ENCODE data around the gene PDZD2. TPM values are rescaled to one million over a fixed set of nuclear protein-coding genes. Genes with fewer than 3 reads are reported as not detected.

The PDZD2 gene
- total RNA-seq = 10 to 100 TPM; 34.1 to 91.4 (median 51.0) TPM

- no peak for TF ChIP-seq CTCF (IDR thresholded peaks at IDR 0.05; ENCODE audit: low read depth)
These were observed at the start of gene PDZD2 for GRCh38 chr5:31638748-31639418. PDZD2 (plus strand) TSS chr5:31639131.

- no peak for TF ChIP-seq CTCF (IDR thresholded peaks at IDR 0.05; ENCODE audit: low read depth)
These were observed 45.3 kb upstream of the PDZD2 start for GRCh38 chr5:31593665-31594064.

GRCh38 chr5:31596354-31596753, 42.6 kb upstream of the PDZD2 start:
- TF ChIP-seq CTCF (IDR thresholded peaks at IDR 0.05; ENCODE audit: low read depth) = no peak

- TF ChIP-seq CTCF (IDR thresholded peaks at IDR 0.05; ENCODE audit: low read depth) = no peak
These were observed 40.0 kb upstream of the PDZD2 start for GRCh38 chr5:31598640-31599611.

- no peak for TF ChIP-seq CTCF (IDR thresholded peaks at IDR 0.05; ENCODE audit: low read depth)
These were observed 34.7 kb upstream of the PDZD2 start for GRCh38 chr5:31604240-31604639.

- TF ChIP-seq CTCF (IDR thresholded peaks at IDR 0.05; ENCODE audit: low read depth) = no peak
These were observed 34.3 kb upstream of the PDZD2 start for GRCh38 chr5:31604644-31605043.

- no peak for TF ChIP-seq CTCF (IDR thresholded peaks at IDR 0.05; ENCODE audit: low read depth)
These were observed 33.0 kb upstream of the PDZD2 start for GRCh38 chr5:31605920-31606319.

Measured in subcutaneous adipose tissue (tissue), 4 donors.